Measurements from ENCODE around the gene IL10RA.

Gene IL10RA

DNA sequence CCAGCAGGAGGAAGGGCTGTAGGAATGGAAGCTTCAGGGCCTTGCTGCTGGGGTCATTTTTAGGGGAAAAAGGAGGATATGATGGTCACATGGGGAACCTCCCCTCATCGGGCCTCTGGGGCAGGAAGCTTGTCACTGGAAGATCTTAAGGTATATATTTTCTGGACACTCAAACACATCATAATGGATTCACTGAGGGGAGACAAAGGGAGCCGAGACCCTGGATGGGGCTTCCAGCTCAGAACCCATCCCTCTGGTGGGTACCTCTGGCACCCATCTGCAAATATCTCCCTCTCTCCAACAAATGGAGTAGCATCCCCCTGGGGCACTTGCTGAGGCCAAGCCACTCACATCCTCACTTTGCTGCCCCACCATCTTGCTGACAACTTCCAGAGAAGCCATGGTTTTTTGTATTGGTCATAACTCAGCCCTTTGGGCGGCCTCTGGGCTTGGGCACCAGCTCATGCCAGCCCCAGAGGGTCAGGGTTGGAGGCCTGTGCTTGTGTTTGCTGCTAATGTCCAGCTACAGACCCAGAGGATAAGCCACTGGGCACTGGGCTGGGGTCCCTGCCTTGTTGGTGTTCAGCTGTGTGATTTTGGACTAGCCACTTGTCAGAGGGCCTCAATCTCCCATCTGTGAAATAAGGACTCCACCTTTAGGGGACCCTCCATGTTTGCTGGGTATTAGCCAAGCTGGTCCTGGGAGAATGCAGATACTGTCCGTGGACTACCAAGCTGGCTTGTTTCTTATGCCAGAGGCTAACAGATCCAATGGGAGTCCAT, 14.1 kb downstream of the IL10RA start:
- DNase-seq (ENCODE audit: low spot score), result no peak
- TF ChIP-seq, protein P1, sequence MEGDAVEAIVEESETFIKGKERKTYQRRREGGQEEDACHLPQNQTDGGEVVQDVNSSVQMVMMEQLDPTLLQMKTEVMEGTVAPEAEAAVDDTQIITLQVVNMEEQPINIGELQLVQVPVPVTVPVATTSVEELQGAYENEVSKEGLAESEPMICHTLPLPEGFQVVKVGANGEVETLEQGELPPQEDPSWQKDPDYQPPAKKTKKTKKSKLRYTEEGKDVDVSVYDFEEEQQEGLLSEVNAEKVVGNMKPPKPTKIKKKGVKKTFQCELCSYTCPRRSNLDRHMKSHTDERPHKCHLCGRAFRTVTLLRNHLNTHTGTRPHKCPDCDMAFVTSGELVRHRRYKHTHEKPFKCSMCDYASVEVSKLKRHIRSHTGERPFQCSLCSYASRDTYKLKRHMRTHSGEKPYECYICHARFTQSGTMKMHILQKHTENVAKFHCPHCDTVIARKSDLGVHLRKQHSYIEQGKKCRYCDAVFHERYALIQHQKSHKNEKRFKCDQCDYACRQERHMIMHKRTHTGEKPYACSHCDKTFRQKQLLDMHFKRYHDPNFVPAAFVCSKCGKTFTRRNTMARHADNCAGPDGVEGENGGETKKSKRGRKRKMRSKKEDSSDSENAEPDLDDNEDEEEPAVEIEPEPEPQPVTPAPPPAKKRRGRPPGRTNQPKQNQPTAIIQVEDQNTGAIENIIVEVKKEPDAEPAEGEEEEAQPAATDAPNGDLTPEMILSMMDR (IDR thresholded peaks at IDR 0.05; ENCODE audit: extremely low read depth, missing control alignments), result no peak

DNA sequence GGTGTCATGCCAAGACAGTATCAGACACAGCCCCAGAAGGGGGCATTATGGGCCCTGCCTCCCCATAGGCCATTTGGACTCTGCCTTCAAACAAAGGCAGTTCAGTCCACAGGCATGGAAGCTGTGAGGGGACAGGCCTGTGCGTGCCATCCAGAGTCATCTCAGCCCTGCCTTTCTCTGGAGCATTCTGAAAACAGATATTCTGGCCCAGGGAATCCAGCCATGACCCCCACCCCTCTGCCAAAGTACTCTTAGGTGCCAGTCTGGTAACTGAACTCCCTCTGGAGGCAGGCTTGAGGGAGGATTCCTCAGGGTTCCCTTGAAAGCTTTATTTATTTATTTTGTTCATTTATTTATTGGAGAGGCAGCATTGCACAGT, 14.6 kb downstream of the IL10RA start:
- no peak for DNase-seq (ENCODE audit: low spot score)
- TF ChIP-seq, protein P1 (IDR thresholded peaks at IDR 0.05; ENCODE audit: extremely low read depth, missing control alignments), result no peak

DNA sequence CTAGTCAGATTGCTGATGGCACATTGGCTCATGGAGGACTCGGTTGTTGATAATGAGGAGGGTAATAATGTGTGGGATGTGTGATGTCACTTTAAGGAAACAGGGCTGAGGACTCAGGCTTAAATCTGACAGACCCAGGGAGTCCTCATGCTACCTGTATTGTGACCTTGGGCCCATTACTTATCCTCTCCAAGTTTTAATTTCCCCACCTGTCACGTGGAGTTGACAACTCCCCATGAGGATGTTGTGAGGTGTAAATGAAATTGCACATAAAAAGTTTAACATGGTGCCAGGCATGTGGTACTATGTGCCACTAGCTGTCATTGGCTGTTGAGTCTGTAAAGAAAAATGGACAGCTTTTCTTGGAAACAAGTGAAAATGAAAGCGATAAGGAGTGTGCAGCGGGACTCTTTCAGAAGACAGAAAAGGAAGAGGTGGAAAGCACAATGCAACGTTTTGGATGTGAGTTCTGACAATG, 15.3 kb downstream of the IL10RA start:
- TF ChIP-seq, protein P1 (IDR thresholded peaks at IDR 0.05; ENCODE audit: extremely low read depth, missing control alignments), result no peak
- DNase-seq (ENCODE audit: low spot score), result no peak

DNA sequence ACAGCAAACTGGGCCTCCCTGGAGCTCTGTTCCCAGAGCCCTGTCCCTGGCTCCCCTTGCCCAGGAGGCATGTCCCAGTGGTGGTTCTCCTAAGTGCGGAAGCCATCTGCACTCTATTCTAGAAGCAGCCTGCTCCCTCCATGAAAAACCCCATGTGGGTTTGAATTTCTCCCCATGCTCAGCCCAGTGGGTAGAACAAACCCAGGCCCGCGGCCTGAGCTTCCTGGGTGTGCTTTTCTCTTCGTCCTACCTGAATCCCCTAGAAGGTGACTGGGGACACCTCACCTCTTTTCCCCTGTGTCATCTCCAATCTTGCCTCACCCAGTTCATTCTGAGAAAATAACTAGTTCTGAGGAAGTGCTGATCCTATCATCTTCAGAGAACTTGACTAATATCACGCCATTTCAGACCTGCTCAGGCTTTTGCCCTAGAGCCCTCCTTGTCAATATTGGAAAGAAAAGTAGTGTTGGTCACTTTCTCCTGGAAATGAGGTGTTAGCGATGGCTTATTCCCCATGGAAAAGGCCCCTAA, 15.9 kb downstream of the IL10RA start:
- no peak for DNase-seq (ENCODE audit: low spot score)
- TF ChIP-seq, protein P1 (IDR thresholded peaks at IDR 0.05; ENCODE audit: extremely low read depth, missing control alignments), result no peak

DNA sequence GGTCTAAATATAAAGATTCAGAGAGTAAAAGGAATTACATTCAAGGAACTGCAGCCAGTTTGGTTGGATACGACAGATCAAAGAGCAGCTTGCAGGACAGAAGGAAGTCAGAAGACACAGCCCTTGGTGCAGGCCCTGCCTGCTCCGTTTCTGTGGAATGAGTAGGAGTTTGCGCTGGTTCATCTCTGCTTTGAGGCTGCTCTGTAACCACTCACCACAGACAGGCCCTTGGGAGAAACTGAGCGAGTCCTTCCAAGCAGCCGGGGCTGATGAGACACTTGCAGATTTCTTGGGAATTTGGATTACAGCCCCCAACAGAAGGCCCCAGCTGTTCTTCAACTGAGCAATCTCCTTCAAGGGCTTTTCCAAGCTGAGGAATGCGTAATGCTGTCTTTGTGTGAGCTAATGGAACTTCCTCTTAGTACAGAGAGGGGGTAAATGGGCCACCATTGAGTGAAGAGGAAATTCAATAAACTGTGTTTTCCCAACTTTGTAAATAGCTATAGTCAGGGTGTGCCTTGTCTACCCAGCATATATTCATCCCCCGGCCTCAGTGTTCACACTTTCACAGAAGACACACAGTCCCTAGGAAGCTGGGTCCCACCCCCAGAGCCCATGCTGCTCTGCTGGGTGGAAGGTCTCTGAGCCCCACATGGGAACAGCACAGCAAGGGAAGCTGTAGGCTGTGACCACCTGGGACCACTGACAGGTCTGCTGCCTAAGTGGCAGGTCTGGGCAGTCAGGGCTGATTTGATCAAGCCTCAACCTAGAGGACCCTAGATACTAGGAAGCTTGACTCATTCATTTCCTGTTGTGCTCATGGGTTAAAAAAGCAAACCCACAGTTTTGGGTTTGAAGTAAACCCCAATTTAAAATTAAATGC, 16.6 kb downstream of the IL10RA start:
- TF ChIP-seq, protein P1 (IDR thresholded peaks at IDR 0.05; ENCODE audit: extremely low read depth, missing control alignments), result no peak
- DNase-seq (ENCODE audit: low spot score), result no peak

DNA sequence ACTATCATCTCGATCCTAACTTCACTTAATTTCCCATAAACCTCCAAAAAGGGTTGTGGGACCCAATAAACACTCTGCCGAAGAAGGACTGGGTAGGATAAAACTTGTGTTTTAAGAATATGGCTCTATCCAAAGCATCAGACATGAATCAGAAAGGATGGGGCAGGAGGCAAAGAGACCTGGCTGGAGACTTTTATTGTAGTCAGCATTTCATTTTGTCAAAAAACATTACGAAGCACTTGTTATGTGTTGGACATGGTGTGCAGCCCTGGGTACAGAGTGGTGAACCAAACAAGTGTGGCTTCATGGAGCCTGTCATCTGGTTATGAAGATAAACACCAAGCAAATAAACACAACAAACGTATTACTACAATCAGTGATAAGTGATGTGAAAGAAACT, 17.3 kb downstream of the IL10RA start:
- TF ChIP-seq, protein P1 (IDR thresholded peaks at IDR 0.05; ENCODE audit: extremely low read depth, missing control alignments), result no peak
- DNase-seq (ENCODE audit: low spot score), result no peak

All from GM20000 (cell line).